HEK293 (cell line): ENCODE data around the gene ZNHIT2.

Experiments used
- CTCF ChIA-PET: fragments of 350-600 bp; formaldehyde crosslinking; extraction: SDS; loops from one replicate; lab custom pipeline; 2021; ENCODE audit warnings: antibody characterized with exemption; lab: Yijun Ruan, JAX
- POLR2A ChIA-PET: fragments of 300-600 bp; formaldehyde crosslinking; extraction: SDS; loops from one replicate; lab custom pipeline; 2020; ENCODE audit warnings: antibody characterized with exemption, inconsistent platforms; lab: Yijun Ruan, JAX
- H3K27ac ChIP-seq: fragments of 200-500 bp; sonication (Bioruptor generic); 2 replicates; pipeline ENCODE4 v1.5.1; 2014; ENCODE audit warnings: low read depth, low read length, control low read depth, inconsistent platforms; ENCODE audit errors: extremely low read depth
- H3K36me3 ChIP-seq, 2 experiments: fragments of 200-500 bp in 1 of 2; sonication (Bioruptor generic) in 1 of 2; 1 replicate in 1 of 2; 2 replicates in 1 of 2; pipeline ENCODE4 v1.5.1; 2014 to 2017; ENCODE audit warnings: inconsistent platforms in 2 of 2, low read length in 2 of 2; ENCODE audit not compliant: control insufficient read depth in 2 of 2, insufficient read depth in 1 of 2
- H3K4me1 ChIP-seq: fragments of 200-500 bp; sonication (Bioruptor generic); 2 replicates; pipeline ENCODE4 v1.5.1; 2014; ENCODE audit warnings: mild to moderate bottlenecking, low read length, inconsistent platforms; ENCODE audit not compliant: control insufficient read depth, insufficient read depth
- H3K4me3 ChIP-seq: 2 replicates; pipeline ENCODE4 v1.5.1; 2011; ENCODE audit warnings: low read depth, mild to moderate bottlenecking, control low read depth, low read length, moderate library complexity
- H3K9me3 ChIP-seq: fragments of 200-500 bp; sonication (Bioruptor generic); 2 replicates; pipeline ENCODE4 v1.5.1; 2014; ENCODE audit warnings: low read depth, low read length, inconsistent platforms; ENCODE audit not compliant: control insufficient read depth, insufficient read depth
- EGR2 ChIP-seq: fragments of 450-650 bp; formaldehyde crosslinking; IDR thresholded peaks from 2 replicates; pipeline ENCODE4 v1.5.1; 2016; ENCODE audit warnings: low read depth, missing biosample characterization, missing genetic modification characterization
- ELK4 ChIP-seq: IDR thresholded peaks from 2 replicates; pipeline ENCODE4 v1.6.1; 2011; ENCODE audit warnings: mild to moderate bottlenecking, low read depth, low read length, borderline replicate concordance
- ZFHX2 ChIP-seq: fragments of 450-650 bp; formaldehyde crosslinking; conservative IDR thresholded peaks from 2 replicates; pipeline ENCODE4 v1.5.1; 2016; ENCODE audit warnings: missing biosample characterization, missing genetic modification characterization
- ZNF221 ChIP-seq: fragments of 450-650 bp; formaldehyde crosslinking; IDR thresholded peaks from 2 replicates; pipeline ENCODE4 v1.5.1; 2017; ENCODE audit warnings: missing biosample characterization, missing genetic modification characterization, borderline replicate concordance
- ZNF394 ChIP-seq: fragments of 450-650 bp; formaldehyde crosslinking; IDR thresholded peaks from 2 replicates; pipeline ENCODE4 v1.5.1; 2016; ENCODE audit warnings: missing biosample characterization, missing genetic modification characterization, mild to moderate bottlenecking, moderate library complexity, borderline replicate concordance
- ZNF529 ChIP-seq: fragments of 450-650 bp; formaldehyde crosslinking; IDR thresholded peaks from 2 replicates; pipeline ENCODE4 v1.5.1; 2017; ENCODE audit warnings: missing genetic modification characterization, missing biosample characterization; ENCODE audit not compliant: insufficient replicate concordance
- ZNF558 ChIP-seq: fragments of 450-650 bp; formaldehyde crosslinking; IDR thresholded peaks from 2 replicates; pipeline ENCODE4 v1.5.1; 2016; ENCODE audit warnings: missing biosample characterization, missing genetic modification characterization
- ZNF610 ChIP-seq: fragments of 450-650 bp; formaldehyde crosslinking; IDR thresholded peaks from 2 replicates; pipeline ENCODE4 v1.5.1; 2016; ENCODE audit warnings: missing biosample characterization, missing genetic modification characterization, borderline replicate concordance
- ZNF701 ChIP-seq: fragments of 450-650 bp; formaldehyde crosslinking; IDR thresholded peaks from 2 replicates; pipeline ENCODE4 v1.5.1; 2016; ENCODE audit warnings: missing biosample characterization, missing genetic modification characterization
- ZSCAN23 ChIP-seq: fragments of 450-650 bp; formaldehyde crosslinking; IDR thresholded peaks from 2 replicates; pipeline ENCODE4 v1.5.1; 2016; ENCODE audit warnings: missing biosample characterization, missing genetic modification characterization
- TF ChIP-seq, protein P1 (sequence below): fragments of 450-650 bp; formaldehyde crosslinking; IDR thresholded peaks from 2 replicates; pipeline ENCODE4 v1.5.1; 2016; ENCODE audit warnings: missing biosample characterization, missing genetic modification characterization

The ZNHIT2 gene

GRCh38 chr11:65067446-65067845, 50.1 kb downstream of the ZNHIT2 start:
- TF ChIP-seq ZNF529 (tag by site-specific recombination), result no peak
- no peak for TF ChIP-seq ZNF558 (tag by site-specific recombination)
- no peak for TF ChIP-seq ELK4
- TF ChIP-seq ZNF610 (tag by site-specific recombination), result no peak
- no peak for TF ChIP-seq ZNF701 (tag by site-specific recombination)
- TF ChIP-seq, all 188 proteins: peak for 0
- CTCF ChIA-PET, result no interaction called here
- Histone ChIP-seq H3K4me3 (no peak overlapping the region), H3K9me3 (no peaks in the 10 kb centered on the region), H3K36me3 (no peaks in the 10 kb centered on the region), H3K4me1 (no peaks in the 10 kb centered on the region), H3K27ac (no peak overlapping the region)
- POLR2A ChIA-PET, result interaction anchor here (1.8 kb wide), 1 partner anchor 9 kb away, joined by 5 read pairs; no protein-coding TSS in a partner anchor

- no peak overlapping the region for H3K27ac ChIP-seq
- H3K9me3 ChIP-seq, result no peaks in the 10 kb centered on the region
- no peaks in the 10 kb centered on the region for H3K4me1 ChIP-seq
- H3K36me3 ChIP-seq, result no peaks in the 10 kb centered on the region
- H3K4me3 ChIP-seq, result no peak overlapping the region
- ChIA-PET POLR2A (interaction anchor here (1.8 kb wide), 1 partner anchor 9 kb away, joined by 5 read pairs; no protein-coding TSS in a partner anchor), CTCF (interaction anchor here (0.8 kb wide), 1 partner anchor 11 kb away, joined by 4 read pairs; no protein-coding TSS in a partner anchor)
- TF ChIP-seq EGR2 (tag by site-specific recombination), result peak; percentile 78
- no peak for TF ChIP-seq ZNF394 (tag by site-specific recombination)
- no peak for TF ChIP-seq ZNF221 (tag by site-specific recombination)
- peak; percentile 21; the same call in 1 of the 2 replicates for TF ChIP-seq ZFHX2 (tag by site-specific recombination)
- TF ChIP-seq ZSCAN23, result no peak
- TF ChIP-seq, protein P1, sequence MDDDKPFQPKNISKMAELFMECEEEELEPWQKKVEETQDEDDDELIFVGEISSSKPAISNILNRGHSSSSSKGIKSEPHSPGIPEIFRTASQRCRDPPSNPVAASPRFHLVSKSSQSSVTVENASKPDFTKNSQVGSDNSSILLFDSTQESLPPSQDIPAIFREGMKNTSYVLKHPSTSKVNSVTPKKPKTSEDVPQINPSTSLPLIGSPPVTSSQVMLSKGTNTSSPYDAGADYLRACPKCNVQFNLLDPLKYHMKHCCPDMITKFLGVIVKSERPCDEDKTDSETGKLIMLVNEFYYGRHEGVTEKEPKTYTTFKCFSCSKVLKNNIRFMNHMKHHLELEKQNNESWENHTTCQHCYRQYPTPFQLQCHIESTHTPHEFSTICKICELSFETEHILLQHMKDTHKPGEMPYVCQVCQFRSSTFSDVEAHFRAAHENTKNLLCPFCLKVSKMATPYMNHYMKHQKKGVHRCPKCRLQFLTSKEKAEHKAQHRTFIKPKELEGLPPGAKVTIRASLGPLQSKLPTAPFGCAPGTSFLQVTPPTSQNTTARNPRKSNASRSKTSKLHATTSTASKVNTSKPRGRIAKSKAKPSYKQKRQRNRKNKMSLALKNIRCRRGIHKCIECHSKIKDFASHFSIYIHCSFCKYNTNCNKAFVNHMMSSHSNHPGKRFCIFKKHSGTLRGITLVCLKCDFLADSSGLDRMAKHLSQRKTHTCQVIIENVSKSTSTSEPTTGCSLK (tag by site-specific recombination), result no peak
Observed at GRCh38 chr11:65066805-65067291, 50.7 kb downstream of the ZNHIT2 start.
